COLO829 (cell line): ENCODE data around the gene HINT2.

ENCODE experiments used
- DNase-seq: peaks from one replicate; pipeline ENCODE4 v3.0.0; 2012; ENCODE audit warnings: low spot score

HINT2 gene

DNA sequence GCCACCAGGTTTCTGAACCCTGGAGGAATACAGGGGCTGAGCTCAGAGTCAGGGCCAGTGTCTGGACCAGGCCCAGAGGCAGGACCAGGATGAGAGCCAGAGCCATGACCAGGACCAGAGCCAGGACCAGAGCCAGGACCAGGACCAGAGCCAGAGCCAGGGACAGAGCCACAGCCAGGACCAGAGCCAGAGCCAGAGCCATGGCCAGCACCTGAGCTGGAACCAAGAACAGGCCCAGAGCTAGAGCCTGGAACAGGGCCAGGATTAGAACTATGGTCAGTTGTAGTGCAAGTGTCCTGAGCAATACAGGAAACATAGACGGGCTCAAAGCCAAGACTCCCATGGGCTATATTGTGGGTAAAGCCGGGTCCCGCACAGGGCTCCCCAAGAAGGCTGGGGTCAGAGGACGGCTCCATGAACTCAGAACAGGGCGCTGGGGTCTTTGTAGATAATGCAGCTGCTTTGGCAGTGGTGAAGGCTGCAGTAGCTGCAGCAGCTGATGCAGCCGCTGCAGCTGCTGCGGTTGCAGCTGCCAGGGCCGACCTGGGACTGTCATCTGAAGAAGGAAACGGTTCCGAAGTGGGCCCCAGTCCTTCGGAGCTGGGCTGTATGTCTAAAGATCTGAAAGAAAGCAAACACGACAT lies 3.3 kb downstream of the HINT2 start:
- no peak for DNase-seq

DNA sequence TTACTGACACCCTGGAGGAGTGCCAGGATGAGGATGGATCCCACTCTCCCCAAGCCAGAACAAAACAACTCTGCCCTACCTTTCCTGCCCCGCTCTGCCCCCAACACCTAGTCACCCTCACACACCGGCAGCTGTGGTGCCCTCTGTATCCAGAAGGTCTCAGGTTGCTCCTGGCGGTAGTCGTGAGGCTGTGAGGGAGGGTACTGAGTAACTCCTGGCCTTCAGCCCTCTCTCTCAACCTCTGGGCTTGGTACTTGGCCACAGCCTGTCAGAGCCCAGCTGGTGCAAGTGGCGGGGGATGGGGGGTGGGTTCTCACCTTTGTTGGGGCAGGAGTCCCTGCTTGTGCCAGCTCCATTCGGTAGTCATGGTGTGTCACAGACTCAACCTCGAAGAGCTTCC lies 4.7 kb downstream of the HINT2 start:
- no peak for DNase-seq

DNA sequence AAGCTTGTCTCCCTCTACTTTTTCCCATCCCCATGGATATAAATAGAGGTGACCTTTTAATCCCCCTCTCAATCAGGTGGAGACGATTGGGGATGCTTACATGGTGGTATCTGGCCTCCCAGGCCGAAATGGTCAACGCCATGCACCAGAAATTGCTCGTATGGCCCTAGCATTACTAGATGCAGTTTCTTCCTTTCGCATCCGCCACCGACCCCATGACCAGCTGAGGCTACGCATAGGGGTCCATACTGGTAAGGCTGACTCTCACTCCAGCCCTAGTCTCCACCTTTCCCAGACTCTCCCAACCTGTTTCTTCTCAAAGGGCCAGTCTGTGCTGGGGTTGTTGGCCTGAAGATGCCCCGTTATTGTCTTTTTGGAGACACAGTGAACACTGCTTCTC lies 6.4 kb downstream of the HINT2 start:
- no peak for DNase-seq

DNA sequence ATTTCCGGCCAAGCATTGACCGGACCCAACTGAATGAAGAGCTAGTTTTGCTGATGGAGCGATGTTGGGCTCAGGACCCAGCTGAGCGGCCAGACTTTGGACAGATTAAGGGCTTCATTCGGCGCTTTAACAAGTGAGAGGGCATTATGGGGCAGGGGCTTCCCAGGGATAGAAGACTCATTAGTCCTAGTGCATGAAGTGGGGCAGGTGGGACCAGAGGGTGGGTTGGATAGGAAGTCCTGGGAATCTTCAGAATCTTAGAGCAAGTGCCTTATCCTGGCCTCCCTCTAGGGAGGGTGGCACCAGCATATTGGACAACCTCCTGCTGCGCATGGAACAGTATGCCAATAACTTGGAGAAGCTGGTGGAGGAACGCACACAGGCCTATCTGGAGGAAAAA lies 8.7 kb downstream of the HINT2 start:
- no peak for DNase-seq

DNA sequence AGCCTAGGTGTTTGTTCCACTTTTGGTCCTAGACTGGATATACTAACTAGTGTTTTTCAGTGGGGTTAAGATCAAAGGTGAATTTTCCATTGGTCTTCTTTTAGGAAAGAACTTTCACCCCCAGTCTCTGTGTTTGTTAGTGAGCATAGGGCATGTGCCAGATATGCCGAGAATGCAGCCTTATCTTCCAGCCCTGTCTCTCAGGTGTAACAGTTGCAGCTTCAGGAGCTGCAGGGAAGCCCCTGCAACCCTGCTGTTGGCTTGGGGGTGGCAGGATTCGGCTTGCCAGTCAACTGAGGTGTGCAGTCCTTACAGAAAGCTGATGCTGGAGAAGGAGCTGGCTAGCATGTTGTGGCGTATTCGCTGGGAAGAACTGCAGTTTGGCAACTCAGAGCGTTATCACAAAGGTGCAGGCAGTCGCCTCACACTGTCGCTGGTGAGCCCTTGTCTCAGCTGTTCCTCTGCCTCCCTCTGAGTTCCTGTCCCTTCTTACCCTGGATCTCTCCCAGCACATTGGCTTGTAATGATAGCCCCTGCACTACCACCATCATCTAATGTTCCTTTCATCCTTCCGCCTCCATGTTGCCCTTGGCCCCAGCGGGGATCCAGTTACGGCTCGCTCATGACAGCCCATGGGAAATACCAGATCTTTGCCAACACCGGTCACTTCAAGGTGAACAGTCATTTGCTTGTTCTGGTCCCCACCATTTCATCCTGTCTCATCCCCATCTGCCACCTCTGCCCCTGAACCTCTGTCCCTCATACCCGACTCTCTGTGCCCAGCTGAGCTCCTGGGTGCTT lies 13.3 kb downstream of the HINT2 start:
- no peak for DNase-seq

DNA sequence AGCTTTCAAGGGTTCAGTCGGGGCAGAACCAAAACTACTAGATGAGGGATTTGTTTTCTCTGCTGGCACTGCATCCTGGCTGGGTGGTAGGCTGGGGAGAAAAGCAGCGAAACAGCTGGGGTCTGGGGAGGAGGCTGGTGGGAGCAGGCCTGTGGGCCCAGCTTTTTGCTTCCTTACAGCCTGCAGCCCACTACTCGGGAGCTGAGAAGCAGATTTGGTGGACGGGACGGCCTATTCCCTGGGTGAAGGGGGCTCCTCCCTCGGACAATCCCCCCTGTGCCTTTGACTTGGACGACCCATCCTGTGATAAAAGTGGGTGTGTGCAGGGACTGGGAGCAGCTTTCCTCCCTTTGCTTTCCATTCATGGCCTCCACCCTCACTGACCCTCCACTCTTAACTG lies 14.3 kb downstream of the HINT2 start:
- DNase-seq, result no peak

DNA sequence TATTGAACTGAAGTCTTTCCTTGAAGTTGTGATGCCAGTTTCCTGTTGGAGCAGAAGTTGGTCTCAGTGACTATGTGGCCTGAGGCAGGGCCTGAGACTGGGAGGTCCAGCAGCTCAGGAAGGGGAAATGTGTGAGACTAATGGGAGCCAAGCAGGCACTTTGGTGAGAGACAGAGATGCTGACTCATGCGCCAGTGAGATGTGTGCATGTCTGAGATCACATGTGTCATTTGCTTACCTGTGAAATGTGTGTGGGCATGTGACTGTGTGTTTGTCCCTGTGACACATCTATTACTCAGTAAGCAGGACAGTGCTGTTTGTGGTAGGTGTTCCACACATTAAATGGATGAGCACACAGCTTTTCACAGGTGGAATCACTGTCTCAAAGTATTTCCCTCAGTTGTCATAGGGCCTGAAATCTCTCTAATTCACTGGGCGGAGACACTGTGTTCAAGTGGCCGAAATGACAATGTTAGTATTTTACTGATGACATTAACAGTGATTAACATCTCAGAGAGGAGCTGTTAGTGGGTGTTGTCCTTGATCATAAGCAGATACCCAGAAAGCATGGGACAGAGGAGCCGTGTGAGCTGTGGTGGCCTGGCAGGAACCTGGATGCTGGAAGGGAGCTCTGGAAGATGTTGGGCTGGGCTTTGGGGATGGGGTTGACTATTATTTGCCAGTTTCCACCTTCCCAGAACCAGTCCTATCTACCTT lies 16.0 kb downstream of the HINT2 start:
- DNase-seq, result peak; percentile 36

DNA sequence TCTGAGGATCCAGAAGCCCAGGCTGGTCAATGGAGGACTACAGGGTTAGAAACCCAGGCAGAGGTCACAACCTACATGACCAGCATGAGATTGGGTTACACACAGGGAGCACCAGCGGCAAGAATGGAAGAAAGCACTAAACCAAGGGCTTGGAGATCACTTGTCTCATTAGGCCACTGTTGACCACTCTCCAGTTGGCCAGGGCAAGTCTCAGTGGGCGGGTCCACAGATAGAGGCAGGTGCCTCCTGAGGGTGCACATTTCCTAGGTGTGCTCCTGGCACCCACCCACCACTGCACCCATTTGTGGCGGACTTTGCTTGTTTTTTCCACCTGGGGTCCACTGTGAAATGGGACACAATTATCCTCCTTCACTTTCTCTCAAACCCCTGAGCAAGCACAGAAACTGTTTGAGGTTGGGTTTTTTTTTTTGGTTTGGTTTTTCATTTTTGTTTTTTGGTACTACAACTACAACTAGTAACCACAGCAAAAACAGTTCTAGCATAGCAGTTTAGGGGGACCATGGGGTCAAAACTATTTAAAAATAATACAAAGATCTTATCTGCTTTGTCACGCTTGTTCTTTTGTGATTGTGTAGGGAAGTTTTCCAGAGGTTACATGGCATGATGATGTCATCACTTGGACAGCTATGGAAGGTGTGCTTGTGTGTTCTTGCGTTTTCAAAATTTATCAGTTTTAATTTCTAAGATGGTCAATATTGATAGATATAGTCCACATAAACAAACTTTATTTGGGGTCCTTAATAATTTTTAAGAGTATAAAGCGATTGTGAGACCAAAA lies 17.3 kb downstream of the HINT2 start:
- DNase-seq, result no peak

DNA sequence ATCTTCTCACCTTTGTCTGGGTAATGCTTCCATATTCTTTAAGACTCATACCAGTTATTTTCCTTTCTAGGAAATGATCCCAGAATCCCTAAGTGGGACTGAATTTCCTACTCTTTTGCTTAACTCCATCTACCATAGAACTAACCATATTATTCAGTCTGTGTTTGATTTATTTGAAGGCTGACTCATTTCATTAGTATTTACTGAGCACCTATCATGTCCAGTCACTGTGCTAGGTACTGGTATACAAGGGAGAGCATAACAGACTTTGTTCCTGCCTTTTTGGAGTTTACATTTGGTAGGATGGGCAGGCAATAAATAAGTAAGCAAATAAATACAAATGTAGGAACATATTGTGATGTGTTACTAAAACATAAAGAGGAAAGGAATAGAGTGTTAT lies 19.1 kb downstream of the HINT2 start:
- DNase-seq, result no peak

DNA sequence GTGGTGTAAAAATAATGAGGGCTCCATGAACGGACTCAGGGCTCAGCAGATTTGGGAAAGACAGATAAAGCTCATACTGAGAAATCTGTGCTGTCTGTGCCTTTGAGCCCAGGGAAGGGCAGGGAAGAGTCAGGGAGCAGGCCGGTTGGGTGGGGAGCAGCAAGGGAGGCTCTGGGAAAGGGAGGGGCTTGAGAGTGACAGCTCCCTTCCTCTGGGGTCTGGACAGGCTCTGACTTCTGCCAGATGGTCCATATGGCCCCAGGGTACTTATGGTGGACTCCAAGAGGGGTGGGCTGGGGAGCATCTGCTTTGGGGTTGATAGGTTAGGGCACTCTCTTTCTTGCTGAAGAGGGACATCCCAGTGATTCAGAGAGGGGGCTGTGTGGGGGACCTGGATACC lies 21.4 kb downstream of the HINT2 start:
- no peak for DNase-seq

DNA sequence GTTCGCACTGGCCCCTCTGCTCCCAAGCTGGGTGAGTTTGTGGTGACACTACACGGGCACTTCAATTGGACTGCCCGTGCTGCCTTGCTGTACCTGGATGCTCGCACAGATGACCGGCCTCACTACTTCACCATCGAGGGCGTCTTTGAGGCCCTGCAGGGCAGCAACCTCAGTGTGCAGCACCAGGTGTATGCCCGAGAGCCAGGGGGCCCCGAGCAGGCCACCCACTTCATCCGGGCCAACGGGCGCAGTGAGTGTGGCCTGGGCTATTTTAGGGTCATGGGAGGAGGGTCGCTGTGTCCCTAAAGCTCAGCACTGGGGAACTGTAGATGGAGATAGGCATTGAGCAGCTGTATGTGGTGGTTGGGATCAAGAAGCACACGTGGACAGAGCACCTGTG lies 22.0 kb downstream of the HINT2 start:
- no peak for DNase-seq

DNA sequence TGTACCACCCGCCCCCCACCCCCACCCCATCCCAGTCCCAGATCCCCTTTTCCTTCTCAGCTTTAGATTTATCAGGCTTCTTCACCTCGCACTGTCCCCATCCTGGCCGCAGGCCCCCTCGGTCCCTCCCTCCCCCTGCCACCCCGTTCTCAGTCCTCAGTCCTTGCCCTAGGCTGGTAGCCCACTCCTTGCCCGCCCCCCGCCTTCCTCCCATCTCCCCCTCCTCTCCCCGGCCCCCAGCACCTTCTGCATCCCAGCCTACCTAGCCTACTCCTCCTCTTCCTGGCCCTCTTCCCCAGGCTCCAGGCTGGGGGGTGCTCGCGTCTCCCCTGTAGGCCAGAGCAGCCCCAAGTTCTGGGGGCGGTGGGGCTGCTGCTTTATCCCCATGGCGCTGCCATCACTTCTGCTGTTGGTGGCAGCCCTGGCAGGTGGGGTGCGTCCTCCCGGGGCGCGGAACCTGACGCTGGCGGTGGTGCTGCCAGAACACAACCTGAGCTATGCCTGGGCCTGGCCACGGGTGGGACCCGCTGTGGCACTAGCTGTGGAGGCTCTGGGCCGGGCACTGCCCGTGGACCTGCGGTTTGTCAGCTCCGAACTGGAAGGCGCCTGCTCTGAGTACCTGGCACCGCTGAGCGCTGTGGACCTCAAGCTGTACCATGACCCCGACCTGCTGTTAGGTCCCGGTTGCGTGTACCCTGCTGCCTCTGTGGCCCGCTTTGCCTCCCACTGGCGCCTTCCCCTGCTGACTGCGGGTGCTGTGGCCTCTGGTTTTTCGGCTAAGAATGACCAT lies 22.6 kb downstream of the HINT2 start:
- DNase-seq, result no peak

DNA sequence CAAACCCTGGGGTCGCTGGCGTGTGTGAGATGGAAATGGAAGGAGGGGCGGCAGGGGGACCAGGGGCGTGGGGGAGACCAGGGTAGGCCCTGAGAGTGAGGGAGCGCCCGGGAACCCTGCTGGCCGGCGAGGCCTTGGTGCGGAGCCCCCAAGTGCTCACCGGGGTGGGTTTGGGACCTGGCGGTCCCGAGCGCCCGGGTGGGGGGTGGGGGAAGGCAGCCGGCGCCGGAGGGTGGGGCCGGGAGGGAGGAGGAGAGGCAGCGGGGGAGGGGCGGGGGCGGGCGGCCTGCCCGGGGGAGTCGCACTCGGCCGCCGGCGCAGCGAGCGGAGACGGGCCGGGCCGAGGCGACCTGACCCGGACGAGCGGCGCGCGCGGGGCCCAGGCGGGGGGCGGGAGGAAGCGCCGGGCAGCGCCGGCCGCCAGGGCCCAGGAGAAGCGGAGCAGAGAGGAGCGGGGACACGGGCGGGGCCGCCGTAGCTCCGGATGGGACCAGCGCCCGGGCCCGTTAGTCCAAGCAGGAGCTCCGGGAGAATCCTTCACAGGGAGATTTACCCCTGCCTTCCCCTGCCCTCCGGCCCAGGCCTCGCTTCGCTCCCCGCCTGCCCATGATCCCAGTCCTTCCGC lies 23.4 kb downstream of the HINT2 start, which contains the start of gene NPR2:
Gene NPR2, plus strand, starts transcription at position 295 of the 625 bp plus-strand sequence. CDS start 818 bp downstream, outside the sequence.
- no peak for DNase-seq

DNA sequence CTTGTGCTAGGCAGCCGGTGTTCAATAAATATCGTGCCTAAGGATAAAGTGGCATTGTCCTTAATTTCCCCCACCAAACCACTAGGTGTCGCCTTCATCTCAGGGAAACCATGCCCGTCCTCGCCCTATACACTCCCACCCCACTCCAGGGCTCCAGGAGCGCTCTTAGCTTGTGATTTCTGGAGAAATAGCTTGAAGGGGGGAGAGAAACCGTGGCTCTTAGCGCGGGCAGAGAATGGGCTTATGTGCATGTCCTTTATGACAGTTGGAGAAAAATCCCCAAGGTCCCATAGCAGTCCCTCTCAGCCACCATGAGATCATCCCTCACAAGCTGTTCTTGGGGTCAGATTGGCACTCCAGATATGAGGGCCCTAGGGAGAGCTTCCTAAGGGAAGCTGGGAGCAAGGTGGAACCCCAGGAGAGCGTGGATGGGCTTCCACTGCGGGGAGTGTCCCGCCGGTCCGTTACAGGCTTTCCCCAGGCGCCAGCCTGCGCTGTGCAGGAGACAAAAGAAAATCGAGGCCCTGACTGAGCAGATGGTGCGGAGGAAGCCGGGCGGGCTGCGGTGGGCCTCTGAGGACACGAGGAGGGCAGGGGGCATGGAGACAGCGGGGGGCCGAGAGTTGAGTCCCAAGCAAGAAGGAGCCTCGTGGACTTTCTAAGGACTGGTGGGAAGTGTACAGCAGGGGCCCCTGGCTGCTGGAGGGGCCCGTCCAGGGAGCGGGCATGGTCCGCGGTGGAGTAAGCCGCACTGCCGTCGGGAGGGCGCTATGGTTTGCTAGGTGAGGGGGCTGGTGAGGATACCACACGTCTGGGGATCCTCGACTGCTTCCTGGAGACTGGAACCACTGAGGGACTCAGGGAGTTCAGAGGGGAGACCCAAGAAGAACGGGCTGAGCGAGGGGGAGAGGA lies 24.2 kb downstream of the HINT2 start:
- DNase-seq, result peak; percentile 91

DNA sequence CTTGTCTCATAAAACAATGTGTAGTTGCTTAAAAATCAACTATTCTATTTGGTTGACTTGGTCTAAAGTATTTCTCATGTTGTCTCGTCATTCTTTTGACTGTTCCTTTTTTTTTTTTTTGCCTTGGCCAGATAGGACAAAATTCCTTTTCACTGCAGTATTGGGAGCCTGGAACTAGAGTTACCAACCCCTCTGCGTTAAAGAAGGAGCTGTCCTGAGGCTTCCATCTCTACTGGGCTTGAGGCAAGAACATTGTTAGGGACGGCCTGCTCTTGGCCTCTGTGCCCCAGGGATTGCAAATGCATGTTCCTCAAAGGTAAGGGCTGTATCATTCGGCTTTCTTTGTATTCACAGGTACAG lies 24.8 kb downstream of the HINT2 start:
- DNase-seq, result no peak

DNA sequence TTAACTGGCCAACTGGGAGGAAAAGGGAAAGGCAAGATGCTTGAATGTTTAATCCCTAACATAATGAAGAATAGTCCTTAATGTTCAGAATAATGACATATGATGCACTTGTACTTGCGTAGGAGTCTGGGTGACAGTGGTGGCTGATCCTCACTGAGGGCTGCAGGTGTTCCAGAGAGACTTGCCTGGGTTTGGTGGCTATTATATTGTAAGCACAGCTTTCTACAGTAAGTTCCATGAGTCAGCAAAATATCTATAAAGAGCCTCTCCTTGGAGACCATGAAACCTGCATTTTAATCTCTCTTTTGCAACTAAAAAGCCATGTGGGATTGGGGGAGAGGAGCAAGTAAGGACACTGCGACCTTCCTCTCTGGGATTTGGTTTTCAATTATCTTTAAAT lies 25.3 kb downstream of the HINT2 start:
- DNase-seq, result no peak

DNA sequence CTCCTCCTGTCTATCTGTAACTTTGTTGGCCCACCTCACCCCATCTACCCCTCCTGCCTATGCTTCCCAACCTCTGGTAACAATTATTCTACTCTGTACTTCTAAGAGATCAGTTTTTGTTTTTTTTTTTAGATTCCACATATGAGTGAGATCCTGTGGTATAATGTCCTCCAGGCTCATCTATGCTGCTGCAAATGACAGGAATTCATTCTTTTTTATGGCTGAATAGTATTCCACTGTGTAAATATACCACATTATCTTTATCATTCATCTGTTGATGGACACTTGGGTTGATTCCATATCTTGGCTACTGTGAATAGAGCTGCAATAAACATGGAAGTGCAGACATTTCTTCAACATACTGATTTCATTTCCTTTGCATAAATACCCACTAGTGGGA lies 31.4 kb downstream of the HINT2 start:
- DNase-seq, result no peak

DNA sequence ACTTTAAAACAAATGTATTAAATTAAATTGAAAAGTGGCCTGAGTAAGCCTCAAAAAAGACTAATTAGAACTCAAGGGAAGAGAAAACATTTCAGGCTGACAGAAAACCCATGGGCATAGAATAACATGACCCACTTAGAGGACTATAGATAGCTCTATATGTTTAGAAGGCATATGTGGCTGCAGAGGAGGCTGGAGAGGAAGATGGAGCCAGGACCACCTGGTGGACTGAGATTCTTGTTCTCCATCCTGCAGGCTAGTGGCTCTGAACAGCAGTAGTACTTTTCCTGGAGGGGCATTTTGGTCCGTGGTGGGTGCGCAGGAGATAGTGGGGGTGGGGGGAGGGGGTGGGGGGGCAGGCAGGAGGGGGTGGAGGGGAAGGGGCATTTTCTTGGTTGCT lies 33.8 kb downstream of the HINT2 start:
- DNase-seq, result no peak

DNA sequence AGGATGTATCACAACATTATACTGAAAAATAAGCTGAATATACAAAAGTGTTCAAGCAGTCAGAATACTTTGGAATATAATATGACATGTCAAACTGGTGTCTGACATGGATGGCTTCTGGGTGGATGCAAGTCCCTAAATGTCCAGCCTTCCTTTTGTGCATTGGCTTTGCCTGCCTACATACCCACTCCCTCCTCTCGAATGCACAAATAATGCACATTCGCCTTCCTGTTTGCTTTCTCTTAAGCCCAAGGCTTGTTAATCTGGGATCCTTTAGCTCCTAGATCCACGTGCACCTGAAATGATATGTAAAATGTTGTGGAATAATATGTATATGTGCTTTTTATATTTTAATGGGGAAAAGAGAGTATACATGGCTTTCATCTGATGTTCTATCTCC lies 36.3 kb downstream of the HINT2 start:
- no peak for DNase-seq

DNA sequence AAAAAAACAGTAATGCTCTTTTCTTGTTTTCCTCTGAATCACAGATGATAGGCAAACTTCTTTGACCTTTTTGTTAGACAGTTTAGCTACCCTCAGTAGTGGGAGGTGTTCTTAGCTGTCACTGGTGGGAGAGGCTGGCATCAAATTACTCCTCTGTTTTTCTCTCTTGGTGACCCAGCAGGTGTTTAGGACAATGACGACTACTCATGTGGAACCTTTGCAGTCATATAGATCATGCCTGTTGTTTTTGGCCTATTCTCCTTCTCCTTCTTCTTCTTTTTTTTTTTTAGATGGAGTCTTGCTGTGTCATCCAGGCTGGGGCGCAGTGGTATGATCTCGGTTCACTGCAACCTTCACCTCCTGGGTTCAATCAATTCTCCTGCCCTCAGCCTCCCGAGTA lies 38.8 kb downstream of the HINT2 start:
- DNase-seq, result no peak
